ENCODE data around the gene TNKS2. TPM values are rescaled to one million over a fixed set of nuclear protein-coding genes. Genes with fewer than 3 reads are reported as not detected.

Gene TNKS2
- total RNA-seq, 1 experiment from 2014 or later = 46.2 TPM

- no peak overlapping the region for H3K27ac ChIP-seq (ENCODE audit: low read length)
- no TSS peak for BruUV-seq (replicated peaks)
- no peak for ATAC-seq
- intact Hi-C loops (cut with micrococcal nuclease; ENCODE audit: unreplicated experiment) = loop anchor here (10.0 kb wide), 1 partner anchor 61 kb away; no protein-coding TSS in a partner anchor
- in situ Hi-C loops (cut with HindIII; ENCODE audit: low pct_unique_long_range_greater_than_20kb, low sequenced_read_pairs) = no loop called here
- H3K4me1 ChIP-seq (ENCODE audit: control insufficient read depth, insufficient read depth, low read length) = no peaks in the 10 kb centered on the region
- TF ChIP-seq SIN3A (IDR thresholded peaks at IDR 0.05; ENCODE audit: borderline replicate concordance, insufficient read depth, low read depth, low read length) (no peak), POLR2AphosphoS5 (IDR thresholded peaks at IDR 0.05; ENCODE audit: low read depth, low read length) (no peak), CTCF (IDR thresholded peaks at IDR 0.05) (no peak), REST (IDR thresholded peaks at IDR 0.05; ENCODE audit: insufficient read depth in 1 of 2, low read depth in 2 of 2, low read length in 1 of 2) (no peak), TCF7L2 (IDR thresholded peaks at IDR 0.05; ENCODE audit: low read depth, low read length) (no peak)
- POLR2A ChIA-PET = no interaction called here
- no peak for DNase-seq (ENCODE audit: low read depth, low spot score)
- H3K36me3 ChIP-seq (ENCODE audit: control insufficient read depth, insufficient read depth, low read length) = no peaks in the 10 kb centered on the region
- peaks cover 2% of the 10 kb centered on the region; the same call in 1 of the 2 replicates for H3K27me3 ChIP-seq (ENCODE audit: control insufficient read depth, insufficient read depth, low read length)
- H3K4me3 ChIP-seq (ENCODE audit: low read depth in 2 of 2, low read length in 2 of 2) = no peak overlapping the region
- CTCF ChIA-PET = no interaction called here
- H3K9me3 ChIP-seq (ENCODE audit: control insufficient read depth, insufficient read depth, low read depth, low read length) = no peaks in the 10 kb centered on the region
Measured at GRCh38 chr10:91776266-91776665, 22.0 kb upstream of the TNKS2 start.

GRCh38 chr10:91778485-91778884, 19.7 kb upstream of the TNKS2 start:
- DNase-seq (ENCODE audit: low read depth, low spot score) (no peak), ATAC-seq (no peak)
- Histone ChIP-seq H3K27ac (ENCODE audit: low read length) (no peak overlapping the region), H3K4me1 (ENCODE audit: control insufficient read depth, insufficient read depth, low read length) (no peaks in the 10 kb centered on the region), H3K27me3 (ENCODE audit: control insufficient read depth, insufficient read depth, low read length) (peaks cover 9% of the 10 kb centered on the region; the same call in 1 of the 2 replicates), H3K9me3 (ENCODE audit: control insufficient read depth, insufficient read depth, low read depth, low read length) (no peaks in the 10 kb centered on the region), H3K4me3 (ENCODE audit: low read depth in 2 of 2, low read length in 2 of 2) (no peak overlapping the region), H3K36me3 (ENCODE audit: control insufficient read depth, insufficient read depth, low read length) (no peaks in the 10 kb centered on the region)
- ChIA-PET CTCF (no interaction called here), POLR2A (no interaction called here)
- in situ Hi-C loops (cut with HindIII; ENCODE audit: low pct_unique_long_range_greater_than_20kb, low sequenced_read_pairs) (no loop called here), intact Hi-C loops (cut with micrococcal nuclease; ENCODE audit: unreplicated experiment) (loop anchor here (10.0 kb wide), 1 partner anchor 64 kb away; no protein-coding TSS in a partner anchor)
- TF ChIP-seq POLR2AphosphoS5 (IDR thresholded peaks at IDR 0.05; ENCODE audit: low read depth, low read length) (no peak), TCF7L2 (IDR thresholded peaks at IDR 0.05; ENCODE audit: low read depth, low read length) (no peak), SIN3A (IDR thresholded peaks at IDR 0.05; ENCODE audit: borderline replicate concordance, insufficient read depth, low read depth, low read length) (no peak), CTCF (IDR thresholded peaks at IDR 0.05) (no peak), REST (IDR thresholded peaks at IDR 0.05; ENCODE audit: insufficient read depth in 1 of 2, low read depth in 2 of 2, low read length in 1 of 2) (no peak)
- BruUV-seq (replicated peaks) = no TSS peak

Measured in Panc1 (cell line).